Right cardiac atrium (tissue), 5 donors: ENCODE data around the gene NDUFS8. TPM values are rescaled to one million over a fixed set of nuclear protein-coding genes. Genes with fewer than 3 reads are reported as not detected.

Experiments used
- ATAC-seq, 2 donors: fragments of 200-7000 bp; cut with Tn5 transposase; one replicate each; pipeline versions ENCODE4 v1.8.0 to v1.9.1; 2020; ENCODE audit warnings: moderate library complexity in 2 of 2, mild to moderate bottlenecking in 1 of 2
- DNase-seq, 3 donors: peaks; one replicate each; pipeline ENCODE4 v3.0.0-alpha.2; 2020
- H3K27ac ChIP-seq: one replicate; pipeline ENCODE4 v1.5.1; 2013; ENCODE audit warnings: mild to moderate bottlenecking, low read length, control low read depth, moderate library complexity
- H3K27me3 ChIP-seq: one replicate; pipeline ENCODE4 v1.6.1; 2013; ENCODE audit not compliant: control insufficient read depth, insufficient read depth
- H3K4me1 ChIP-seq: one replicate; pipeline ENCODE4 v1.6.1; 2013; ENCODE audit warnings: low read length; ENCODE audit not compliant: control insufficient read depth, insufficient read depth
- H3K4me3 ChIP-seq: one replicate; pipeline ENCODE4 v1.5.1; 2013; ENCODE audit warnings: low read length, control low read depth
- H3K9me3 ChIP-seq: one replicate; pipeline ENCODE4 v1.6.1; 2013; ENCODE audit warnings: low read length; ENCODE audit not compliant: control insufficient read depth
- WGBS: extraction: QIAGEN DNeasy Blood & Tissue Kit; methylation state at CpG from one replicate; pipeline ENCODE4 v1.1.7; 2013; 5-methylcytosine and 5-hydroxymethylcytosine counted together
- intact Hi-C, 4 donors: fragments of 100-400 bp; cut with DNase I; formaldehyde crosslinking; loops; one replicate each; pipeline versions ENCODE4 v1.11.0 to v1.14.0; 2022 to 2023
- polyA plus RNA-seq: library from polyadenylated mRNA; stranded (reverse); fragments of 200-250 nt; gene quantifications from one replicate; pipeline ENCODE4 v1.2.3, GENCODE V29; 2013
- total RNA-seq, 4 donors: library from RNA; stranded (reverse); fragmentation: NEBNext Ultra II Directional; extraction: Animal tissue kit (Norgen Biotek cat#: 25700); gene quantifications; one replicate each; pipeline ENCODE4 v1.2.1, GENCODE V29; 2021
- donor health status: healthy with polysubstance abuse.
- donor health status: DM: no; HTN: yes; CAD: no.
- donor health status: DM: no; HTN: no; CAD: no.
- donor health status: DM: no; HTN: yes; CAD: no; lungs with severe emphysema.
- donor health status: DM: yes; HTN: yes; CAD: no.

Gene NDUFS8
- total and polyA plus RNA-seq, 5 donors, result 334 to 642 (median 433) TPM

GRCh38 chr11:68018730-68019190 is 11.7 kb upstream of the NDUFS8 start:
- no peak overlapping the region for H3K27ac ChIP-seq
- intact Hi-C loops, result no loop called here
- H3K4me1 ChIP-seq, result peaks cover 5% of the 10 kb centered on the region
- H3K9me3 ChIP-seq, result no peaks in the 10 kb centered on the region
- WGBS, result 88% methylated on average over 18 of the region's 18 CpGs
- no peak for DNase-seq
- no peaks in the 10 kb centered on the region for H3K27me3 ChIP-seq
- no peak for ATAC-seq
- H3K4me3 ChIP-seq, result no peak overlapping the region

GRCh38 chr11:68019486-68019885 is 11.0 kb upstream of the NDUFS8 start:
- WGBS, result 88% methylated on average over 12 of the region's 12 CpGs
- Histone ChIP-seq H3K27ac (no peak overlapping the region), H3K27me3 (no peaks in the 10 kb centered on the region), H3K9me3 (no peaks in the 10 kb centered on the region), H3K4me1 (peaks cover 5% of the 10 kb centered on the region), H3K4me3 (no peak overlapping the region)
- DNase-seq (peak in 1 of 3 donors; percentile 33), ATAC-seq (no peak)
- intact Hi-C loops, result no loop called here

- Histone ChIP-seq H3K4me3 (no peak overlapping the region), H3K9me3 (no peaks in the 10 kb centered on the region), H3K27ac (no peak overlapping the region), H3K27me3 (no peaks in the 10 kb centered on the region), H3K4me1 (peaks cover 5% of the 10 kb centered on the region)
- ATAC-seq (peak; percentile 14 to 17), DNase-seq (no peak)
- 43% methylated on average over 11 of the region's 11 CpGs for WGBS
- intact Hi-C loops, result loop anchor here in 1 of 4 donors (10.0 kb wide), 1 partner anchor 184 kb away; no protein-coding TSS in a partner anchor
Observed at GRCh38 chr11:68020575-68020974, 9.9 kb upstream of the NDUFS8 start.

- H3K4me3 ChIP-seq, result no peak overlapping the region
- H3K4me1 ChIP-seq, result peaks cover 5% of the 10 kb centered on the region
- intact Hi-C loops, result loop anchor here in 1 of 4 donors (10.0 kb wide), 1 partner anchor 184 kb away; no protein-coding TSS in a partner anchor
- DNase-seq, result no peak
- no peaks in the 10 kb centered on the region for H3K9me3 ChIP-seq
- peak in 1 of 2 donors; percentile 12 for ATAC-seq
- no peaks in the 10 kb centered on the region for H3K27me3 ChIP-seq
- H3K27ac ChIP-seq, result no peak overlapping the region
- WGBS, result 69% methylated on average over 27 of the region's 27 CpGs
Observed at GRCh38 chr11:68021167-68021787, 9.2 kb upstream of the NDUFS8 start.

GRCh38 chr11:68022531-68022930 is 8.0 kb upstream of the NDUFS8 start:
- H3K27ac ChIP-seq, result no peak overlapping the region
- intact Hi-C loops, result loop anchor here in 1 of 4 donors (10.0 kb wide), 1 partner anchor 182 kb away; no protein-coding TSS in a partner anchor
- no peaks in the 10 kb centered on the region for H3K27me3 ChIP-seq
- no peaks in the 10 kb centered on the region for H3K9me3 ChIP-seq
- H3K4me1 ChIP-seq, result no peaks in the 10 kb centered on the region
- ATAC-seq (no peak), DNase-seq (no peak)
- no peak overlapping the region for H3K4me3 ChIP-seq
- WGBS, result 88% methylated on average over 13 of the region's 13 CpGs

- H3K27me3 ChIP-seq, result no peaks in the 10 kb centered on the region
- DNase-seq (no peak), ATAC-seq (no peak)
- H3K4me1 ChIP-seq, result no peaks in the 10 kb centered on the region
- no peak overlapping the region for H3K4me3 ChIP-seq
- no peak overlapping the region for H3K27ac ChIP-seq
- intact Hi-C loops, result loop anchor here in 1 of 4 donors (10.0 kb wide), 1 partner anchor 180 kb away; no protein-coding TSS in a partner anchor
- no peaks in the 10 kb centered on the region for H3K9me3 ChIP-seq
- 89% methylated on average over 5 of the region's 5 CpGs for WGBS
Observed at GRCh38 chr11:68024508-68024907, 6.0 kb upstream of the NDUFS8 start.

- Histone ChIP-seq H3K27me3 (no peaks in the 10 kb centered on the region), H3K27ac (no peak overlapping the region), H3K9me3 (no peaks in the 10 kb centered on the region), H3K4me1 (no peaks in the 10 kb centered on the region), H3K4me3 (no peak overlapping the region)
- intact Hi-C loops, result loop anchor here in 1 of 4 donors (10.0 kb wide), 1 partner anchor 180 kb away; no protein-coding TSS in a partner anchor
- ATAC-seq (no peak), DNase-seq (no peak)
- 82% methylated on average over 5 of the region's 5 CpGs for WGBS
Observed at GRCh38 chr11:68025047-68025446, 5.4 kb upstream of the NDUFS8 start.

GRCh38 chr11:68026391-68027105 is 3.9 kb upstream of the NDUFS8 start:
- 88% methylated on average over 18 of the region's 18 CpGs for WGBS
- Histone ChIP-seq H3K27ac (no peak overlapping the region), H3K4me3 (no peak overlapping the region), H3K4me1 (peaks cover 1% of the 10 kb centered on the region), H3K27me3 (no peaks in the 10 kb centered on the region), H3K9me3 (no peaks in the 10 kb centered on the region)
- ATAC-seq (no peak), DNase-seq (no peak)
- intact Hi-C loops, result loop anchor here in 1 of 4 donors (10.0 kb wide), 1 partner anchor 178 kb away; no protein-coding TSS in a partner anchor

GRCh38 chr11:68027667-68028066 is 2.8 kb upstream of the NDUFS8 start:
- 91% methylated on average over 21 of the region's 21 CpGs for WGBS
- no peak overlapping the region for H3K27ac ChIP-seq
- H3K4me1 ChIP-seq, result peaks cover 2% of the 10 kb centered on the region
- no peak overlapping the region for H3K4me3 ChIP-seq
- H3K9me3 ChIP-seq, result no peaks in the 10 kb centered on the region
- no peaks in the 10 kb centered on the region for H3K27me3 ChIP-seq
- intact Hi-C loops, result loop anchor here in 1 of 4 donors (10.0 kb wide), 1 partner anchor 177 kb away; no protein-coding TSS in a partner anchor
- DNase-seq (no peak), ATAC-seq (no peak)

GRCh38 chr11:68028802-68029545 is 1.5 kb upstream of the NDUFS8 start:
- Histone ChIP-seq H3K9me3 (no peaks in the 10 kb centered on the region), H3K27ac (no peak overlapping the region), H3K27me3 (no peaks in the 10 kb centered on the region), H3K4me3 (no peak overlapping the region), H3K4me1 (peaks cover 2% of the 10 kb centered on the region)
- 82% methylated on average over 12 of the region's 12 CpGs for WGBS
- ATAC-seq (no peak), DNase-seq (no peak)
- intact Hi-C loops, result loop anchor here in 1 of 4 donors (10.0 kb wide), 1 partner anchor 176 kb away; no protein-coding TSS in a partner anchor
